Prostate gland (tissue), 2 donors: ENCODE measurements around the gene DAGLA.

Experiments used
- CTCF ChIP-seq, 4 experiments: fragments of 200-600 bp in 2 of 4; fragments of 450-650 bp in 2 of 4; sonication (generic) in 2 of 4; IDR thresholded peaks; 1 replicate in 3 of 4; 2 replicates in 1 of 4; pipeline ENCODE4 v1.5.1; 2016 to 2019; ENCODE audit warnings: antibody characterized with exemption in 4 of 4, mild to moderate bottlenecking in 2 of 4, moderate library complexity in 2 of 4
- POLR2A ChIP-seq: fragments of 450-650 bp; IDR thresholded peaks from one replicate; pipeline ENCODE4 v1.6.1; 2016; ENCODE audit warnings: antibody characterized with exemption, mild to moderate bottlenecking
- POLR2AphosphoS5 ChIP-seq: sonication (generic); formaldehyde crosslinking; IDR thresholded peaks from one replicate; pipeline ENCODE4 v1.6.1; 2017; ENCODE audit warnings: antibody characterized with exemption

GRCh38 chr11:61687420-61687819 lies 7.2 kb downstream of the DAGLA start:
- no peak for TF ChIP-seq POLR2AphosphoS5
- TF ChIP-seq CTCF (IDR thresholded peaks at IDR 0.05), result no peak
- no peak for TF ChIP-seq POLR2A
